GM18861 (cell line): Measurements from ENCODE around the gene OLFML2A.

Experiments used
- ATAC-seq: cut with Tn5 transposase; IDR thresholded peaks from one replicate; pipeline ENCODE4 v1.9.1; 2021; ENCODE audit not compliant: unreplicated experiment

The OLFML2A gene

DNA sequence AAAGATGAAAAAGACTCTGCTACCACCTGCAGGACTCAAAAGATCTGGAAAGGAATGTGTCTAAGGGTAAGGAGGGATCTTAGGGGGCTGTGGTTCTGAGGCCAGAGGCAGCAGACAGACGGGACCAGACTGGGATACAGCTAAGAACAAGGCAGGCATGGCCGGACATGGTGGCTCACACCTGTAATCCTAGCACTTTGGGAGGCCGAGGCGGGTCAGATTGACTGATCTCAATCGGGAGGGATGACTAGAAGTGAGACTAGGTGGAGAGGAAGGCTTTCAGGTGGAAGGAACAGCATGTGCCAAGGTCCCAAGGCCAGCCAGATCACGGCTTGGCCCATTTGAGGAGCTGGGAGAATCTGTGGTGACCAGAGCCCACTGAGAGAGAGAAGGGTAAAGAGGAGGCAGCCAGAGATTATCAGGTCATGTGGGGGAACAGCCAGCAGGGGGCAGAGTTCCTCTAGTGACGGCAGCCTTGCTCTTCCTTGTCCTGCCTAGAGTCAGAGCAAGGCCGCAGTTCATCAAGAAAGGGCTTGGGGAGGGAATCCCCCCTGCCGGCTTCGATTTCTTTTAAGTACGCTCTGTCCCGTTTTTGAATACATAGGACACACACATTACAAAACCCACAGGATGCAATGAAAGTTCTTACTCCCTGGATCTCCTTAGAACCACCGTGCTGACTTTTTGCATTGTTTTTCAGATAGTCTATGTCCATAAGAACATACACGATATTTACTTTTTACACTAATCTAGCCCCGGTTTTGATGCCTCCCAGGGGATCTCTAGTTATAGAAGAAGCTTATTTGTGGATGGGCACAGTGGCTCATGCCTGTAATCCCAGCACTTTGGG, 2.6 kb upstream of the OLFML2A start:
- no peak for ATAC-seq

- no peak for ATAC-seq
Observed at GRCh38 chr9:124776618-124776953, 347 bp upstream of the OLFML2A start.

DNA sequence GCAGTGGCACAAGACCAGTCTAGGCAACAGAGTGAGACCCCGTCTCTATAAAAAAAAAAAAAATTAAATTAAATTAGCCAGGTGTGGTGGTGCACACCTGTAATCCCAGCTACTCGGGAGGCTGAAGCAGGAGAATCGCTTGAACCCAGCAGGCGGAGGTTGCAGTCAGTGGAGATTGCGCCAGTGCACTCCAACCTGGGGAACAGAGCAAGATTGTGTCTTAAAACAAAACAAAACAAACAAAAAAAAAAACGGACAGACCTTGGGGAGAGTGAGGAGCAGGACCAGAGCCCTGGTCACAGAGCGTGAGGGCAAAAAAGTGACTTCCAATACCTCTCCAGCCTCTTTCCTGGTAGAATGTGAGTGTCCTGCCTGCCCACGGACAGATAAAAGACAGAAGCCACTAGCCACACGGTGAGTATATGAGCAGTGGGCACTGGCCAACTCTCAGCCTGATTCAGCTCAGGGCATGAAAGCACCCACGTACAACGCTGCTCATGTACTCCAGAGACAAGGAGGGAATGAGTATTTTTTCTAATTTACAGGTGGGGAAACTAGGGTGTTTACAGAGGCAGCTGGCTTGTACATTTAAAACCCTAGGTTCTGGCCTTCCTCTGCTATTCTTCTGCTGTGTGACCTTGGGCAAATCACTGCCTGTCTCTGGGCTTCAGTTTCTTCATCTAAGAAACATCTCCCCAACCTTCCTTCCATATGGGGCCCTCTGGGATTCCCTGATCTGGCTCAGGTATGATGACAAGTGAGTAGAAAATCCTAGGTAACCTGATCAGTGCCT, 1.8 kb downstream of the OLFML2A start:
- ATAC-seq = no peak

- no peak for ATAC-seq
Observed at GRCh38 chr9:124779368-124780059, 2.6 kb downstream of the OLFML2A start.

- ATAC-seq = no peak
Observed at GRCh38 chr9:124780060-124780756, 3.3 kb downstream of the OLFML2A start.

- ATAC-seq = no peak
Observed at GRCh38 chr9:124780757-124781151, 3.8 kb downstream of the OLFML2A start.

DNA sequence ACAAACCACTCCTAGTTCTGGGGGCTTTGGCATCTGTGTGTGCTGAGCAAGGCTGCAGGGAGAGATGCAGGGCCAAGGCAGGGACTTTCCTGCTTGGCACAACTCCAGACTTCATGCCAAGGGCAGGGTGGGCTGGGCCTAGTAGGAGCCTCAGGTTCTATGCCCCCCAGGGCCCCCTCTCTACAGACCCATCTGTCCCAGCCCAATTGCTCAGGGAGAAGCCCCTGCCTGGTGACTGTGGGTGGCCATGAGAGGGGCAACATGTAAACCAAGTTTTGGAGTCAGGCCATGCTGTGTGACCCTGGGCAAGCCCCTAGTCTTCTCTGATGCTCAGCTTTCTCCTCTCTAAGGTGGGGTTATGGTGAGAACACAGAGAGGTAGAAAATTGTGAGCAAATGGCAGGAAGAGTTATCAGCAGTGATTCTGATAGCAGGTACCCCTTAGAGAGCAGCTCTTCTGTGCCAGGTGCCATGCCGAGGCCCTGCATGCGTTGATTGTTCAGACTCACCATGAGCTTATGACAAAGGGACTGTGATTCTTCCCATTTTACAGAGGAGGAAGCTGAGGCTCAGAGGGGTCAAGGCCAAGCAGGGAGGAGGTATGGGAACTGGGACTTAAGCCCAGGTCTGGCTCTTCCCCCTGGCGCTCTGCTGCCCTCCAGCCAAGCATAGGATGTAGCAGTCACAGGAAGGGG, 5.2 kb downstream of the OLFML2A start:
- ATAC-seq = no peak

DNA sequence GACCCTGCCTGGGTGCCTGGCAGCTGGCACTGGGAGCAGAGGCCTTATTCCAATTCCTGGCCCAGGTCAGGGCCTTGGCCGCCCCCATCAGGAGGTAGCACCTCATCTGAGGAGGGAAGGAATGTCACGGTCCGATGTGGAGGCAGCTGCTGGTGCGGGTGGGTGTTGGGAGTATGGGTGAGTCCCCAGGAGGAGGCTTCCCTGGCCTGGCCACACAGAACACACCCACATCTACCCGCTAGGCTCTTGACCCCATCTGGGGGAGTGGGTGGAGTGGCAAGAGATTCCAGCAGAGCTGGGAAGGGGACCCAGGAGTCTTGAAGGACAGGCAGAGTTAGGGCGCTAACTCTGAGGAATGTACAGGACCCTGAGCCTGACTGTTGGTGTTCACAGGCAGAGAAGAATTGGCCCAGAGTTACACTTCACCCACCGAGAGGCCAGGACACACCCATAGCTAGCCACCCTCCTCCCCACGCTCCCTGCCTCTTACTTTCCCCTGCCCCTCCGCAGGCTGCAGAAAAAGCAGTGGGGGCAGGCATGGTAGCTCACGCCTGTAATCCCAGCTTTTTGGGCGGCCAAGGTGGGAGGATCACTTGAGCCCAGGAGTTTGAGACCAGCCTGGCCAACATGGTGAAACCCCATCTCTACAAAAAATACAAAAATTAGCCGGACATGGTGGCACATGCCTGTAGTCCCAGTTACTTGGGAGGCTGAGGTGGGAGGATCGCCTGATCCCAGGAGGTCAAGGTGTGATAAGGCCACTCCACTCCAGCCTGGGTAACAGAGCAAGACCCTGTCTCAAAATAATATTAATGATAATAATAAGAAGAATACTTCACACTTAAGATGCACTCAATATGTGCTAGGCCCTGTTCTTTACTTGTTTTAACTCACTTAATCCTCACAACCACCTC, 6.0 kb downstream of the OLFML2A start:
- ATAC-seq = no peak

- ATAC-seq = no peak
Observed at GRCh38 chr9:124783830-124784229, 6.9 kb downstream of the OLFML2A start.

GRCh38 chr9:124784509-124784908, 7.6 kb downstream of the OLFML2A start:
- ATAC-seq = no peak

- ATAC-seq = no peak
Observed at GRCh38 chr9:124786881-124787573, 10.1 kb downstream of the OLFML2A start.

DNA sequence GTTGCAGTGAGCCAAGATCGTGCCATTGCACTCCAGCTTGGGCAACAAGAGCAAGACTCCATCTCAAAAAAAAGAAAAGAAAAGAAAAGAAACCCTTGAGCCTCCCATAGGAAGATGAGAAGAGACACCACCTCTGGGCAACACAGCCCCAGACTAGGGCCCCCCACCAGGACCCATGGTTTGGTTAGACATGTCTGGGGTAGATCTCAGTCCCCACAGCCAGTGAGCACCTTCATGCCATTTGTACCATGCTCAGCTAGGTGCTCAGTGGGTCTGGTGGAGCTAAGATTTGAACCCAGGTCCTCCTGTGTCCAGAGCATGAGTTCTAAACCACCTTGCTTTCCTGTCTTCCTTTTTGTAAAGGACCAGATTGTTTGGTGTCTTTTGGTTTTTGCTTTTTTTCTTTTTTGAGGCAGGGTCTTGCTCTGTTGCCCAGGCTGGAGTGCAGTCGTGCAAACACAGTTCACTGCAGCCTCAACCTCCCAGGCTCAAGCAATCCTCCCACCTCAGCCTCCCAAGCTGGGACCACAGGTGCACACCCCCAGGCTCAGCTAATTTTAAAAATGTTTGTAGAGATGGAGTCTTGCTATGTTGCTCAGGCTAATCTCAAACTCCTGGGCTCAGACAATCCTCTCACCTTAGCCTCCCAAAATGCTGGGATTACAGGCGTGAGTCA, 11.7 kb downstream of the OLFML2A start:
- ATAC-seq = no peak

DNA sequence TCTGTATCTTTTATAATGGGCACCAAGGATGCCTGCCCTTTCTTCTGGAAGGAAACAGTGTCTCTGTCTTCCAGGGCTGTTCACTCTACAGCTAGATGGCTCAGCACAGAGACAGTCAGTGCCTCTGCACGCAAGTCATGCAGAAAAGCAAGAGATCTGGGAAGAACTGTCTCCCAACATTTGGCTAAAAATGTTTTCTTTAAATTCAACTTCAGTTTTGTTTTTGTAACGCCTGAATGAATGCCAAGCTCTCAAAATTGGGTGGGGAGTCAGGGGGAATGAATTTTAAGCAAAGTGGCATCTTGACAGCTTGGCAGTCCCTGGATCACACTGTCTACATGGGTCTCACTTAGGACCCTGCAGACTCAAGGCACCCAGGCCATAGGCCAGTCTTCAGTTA, 12.6 kb downstream of the OLFML2A start:
- ATAC-seq = no peak

GRCh38 chr9:124790301-124790700, 13.4 kb downstream of the OLFML2A start:
- ATAC-seq = no peak

DNA sequence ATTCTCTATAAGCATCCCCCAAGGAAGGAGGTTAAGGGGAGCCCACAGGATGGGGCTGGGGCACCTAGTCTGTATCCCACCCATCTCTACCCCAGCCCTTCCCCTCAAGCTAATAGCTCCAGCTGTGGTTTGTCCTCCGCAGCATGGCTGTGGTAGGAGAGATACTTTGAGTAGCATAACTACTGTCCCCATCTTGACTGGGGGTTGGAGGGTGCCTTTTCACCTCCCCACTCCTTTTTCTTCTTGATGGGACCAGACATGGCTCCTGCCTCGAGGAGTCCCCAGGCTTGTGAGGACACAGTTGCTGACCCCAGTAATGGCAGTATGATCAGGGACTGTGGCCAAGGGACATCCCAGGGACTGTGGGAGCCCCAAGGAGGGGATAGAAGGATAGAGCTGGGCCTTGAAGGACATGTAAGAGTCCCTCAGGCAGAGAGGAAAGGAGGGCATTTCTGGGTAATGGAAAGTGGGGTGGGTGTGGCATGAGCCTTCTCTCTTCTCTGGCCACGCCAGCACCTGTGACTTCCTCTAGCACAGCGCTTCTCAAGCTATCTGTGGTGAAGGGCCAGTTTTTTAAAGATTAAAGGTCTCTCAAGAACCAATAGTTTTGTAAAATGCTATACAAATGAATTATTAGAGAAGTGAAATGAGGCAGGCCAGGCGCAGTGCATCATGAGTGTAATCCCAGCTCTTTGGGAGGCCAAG, 14.0 kb downstream of the OLFML2A start:
- ATAC-seq = no peak

- no peak for ATAC-seq
Observed at GRCh38 chr9:124792257-124793014, 15.5 kb downstream of the OLFML2A start.

- ATAC-seq = no peak
Observed at GRCh38 chr9:124793015-124793541, 16.1 kb downstream of the OLFML2A start.
